NCI-H2107 (cell line): ENCODE measurements around the gene SLCO2A1.

Source experiments
- DNase-seq: peaks from one replicate; lab custom pipeline; 2025; lab: John Stamatoyannopoulos, UW

SLCO2A1 gene

GRCh38 chr3:133999891-134000685 is 29.6 kb downstream of the SLCO2A1 start:
- DNase-seq = no peak

- no peak for DNase-seq
These were observed 31.0 kb downstream of the SLCO2A1 start for GRCh38 chr3:133998691-133999241.

GRCh38 chr3:133997871-133998635 is 31.7 kb downstream of the SLCO2A1 start:
- no peak for DNase-seq

- DNase-seq = no peak
These were observed 32.7 kb downstream of the SLCO2A1 start for GRCh38 chr3:133996996-133997395.

GRCh38 chr3:133996251-133996661 is 33.5 kb downstream of the SLCO2A1 start:
- no peak for DNase-seq

- no peak for DNase-seq
These were observed 34.5 kb downstream of the SLCO2A1 start for GRCh38 chr3:133995264-133995663.

GRCh38 chr3:133994166-133994890 is 35.4 kb downstream of the SLCO2A1 start:
- DNase-seq = no peak

- no peak for DNase-seq
These were observed 36.6 kb downstream of the SLCO2A1 start for GRCh38 chr3:133992951-133993620.

- DNase-seq = no peak
These were observed 37.3 kb downstream of the SLCO2A1 start for GRCh38 chr3:133992381-133992780.

GRCh38 chr3:133991637-133992036 is 38.1 kb downstream of the SLCO2A1 start:
- DNase-seq = no peak

GRCh38 chr3:133991209-133991608 is 38.5 kb downstream of the SLCO2A1 start:
- DNase-seq = no peak

GRCh38 chr3:133989936-133990702 is 39.6 kb downstream of the SLCO2A1 start:
- DNase-seq = no peak

GRCh38 chr3:133988631-133989161 is 41.0 kb downstream of the SLCO2A1 start:
- DNase-seq = no peak

GRCh38 chr3:133987948-133988484 is 41.7 kb downstream of the SLCO2A1 start:
- no peak for DNase-seq

GRCh38 chr3:133987136-133987535 is 42.6 kb downstream of the SLCO2A1 start:
- no peak for DNase-seq

GRCh38 chr3:133986311-133986710 is 43.4 kb downstream of the SLCO2A1 start:
- no peak for DNase-seq

GRCh38 chr3:133984975-133985374 is 44.8 kb downstream of the SLCO2A1 start:
- DNase-seq = no peak

GRCh38 chr3:133983576-133984560 is 45.9 kb downstream of the SLCO2A1 start:
- DNase-seq = no peak

- DNase-seq = no peak
These were observed 46.6 kb downstream of the SLCO2A1 start for GRCh38 chr3:133983126-133983525.
